Kasumi-1 (cell line): Measurements from ENCODE around the gene HOPX.
"Not testable (repeated sequence)": the region's sequence is repeated elsewhere in the genome, so short reads cannot be mapped to it uniquely, and the experiment has no call there.

Experiments used
- DNase-seq, 2 experiments: peaks; one replicate each; lab custom pipeline; 2025; lab: John Stamatoyannopoulos, UW

The HOPX gene

GRCh38 chr4:56688094-56688647 is 7.1 kb upstream of the HOPX start:
- DNase-seq: no peak

GRCh38 chr4:56686537-56687231 is 5.6 kb upstream of the HOPX start:
- no peak for DNase-seq

- DNase-seq: no peak
These were observed 3.4 kb upstream of the HOPX start for GRCh38 chr4:56684320-56685050.

GRCh38 chr4:56683455-56683854 is 2.4 kb upstream of the HOPX start:
- DNase-seq: no peak

GRCh38 chr4:56681853-56682525 is 893 bp upstream of the HOPX start:
- no peak for DNase-seq

GRCh38 chr4:56680266-56680665 is 830 bp downstream of the HOPX start:
- no peak for DNase-seq

GRCh38 chr4:56677711-56678110 is 3.4 kb downstream of the HOPX start:
- no peak for DNase-seq

GRCh38 chr4:56674984-56675383 is 6.1 kb downstream of the HOPX start:
- DNase-seq: no peak

GRCh38 chr4:56671860-56672259 is 9.2 kb downstream of the HOPX start:
- no peak for DNase-seq

- no peak for DNase-seq
These were observed 9.7 kb downstream of the HOPX start for GRCh38 chr4:56671373-56671772.

- DNase-seq: peak; percentile 38 to 53
These were observed 12.8 kb downstream of the HOPX start for GRCh38 chr4:56668267-56668666.

GRCh38 chr4:56667396-56667795 is 13.7 kb downstream of the HOPX start:
- DNase-seq: not testable (repeated sequence)

- DNase-seq: no peak
These were observed 14.8 kb downstream of the HOPX start for GRCh38 chr4:56666279-56666678.

GRCh38 chr4:56665781-56666180 is 15.3 kb downstream of the HOPX start:
- DNase-seq: no peak

GRCh38 chr4:56662782-56663468 is 18.2 kb downstream of the HOPX start:
- DNase-seq: no peak

- no peak for DNase-seq
These were observed 21.1 kb downstream of the HOPX start for GRCh38 chr4:56659946-56660345.

- no peak for DNase-seq
These were observed 22.6 kb downstream of the HOPX start for GRCh38 chr4:56658528-56658927.

- no peak for DNase-seq
These were observed 23.3 kb downstream of the HOPX start for GRCh38 chr4:56657818-56658217.

GRCh38 chr4:56657128-56657527 is 24.0 kb downstream of the HOPX start:
- no peak for DNase-seq

- peak; percentile 67 to 78 for DNase-seq
These were observed 24.8 kb downstream of the HOPX start for GRCh38 chr4:56656346-56656643.

- no peak for DNase-seq
These were observed 25.3 kb downstream of the HOPX start for GRCh38 chr4:56655627-56656345.

- DNase-seq: peak; percentile 45 to 75
These were observed 25.9 kb downstream of the HOPX start for GRCh38 chr4:56655209-56655626.
